ENCODE results near the gene SIGLEC11.

DNA sequence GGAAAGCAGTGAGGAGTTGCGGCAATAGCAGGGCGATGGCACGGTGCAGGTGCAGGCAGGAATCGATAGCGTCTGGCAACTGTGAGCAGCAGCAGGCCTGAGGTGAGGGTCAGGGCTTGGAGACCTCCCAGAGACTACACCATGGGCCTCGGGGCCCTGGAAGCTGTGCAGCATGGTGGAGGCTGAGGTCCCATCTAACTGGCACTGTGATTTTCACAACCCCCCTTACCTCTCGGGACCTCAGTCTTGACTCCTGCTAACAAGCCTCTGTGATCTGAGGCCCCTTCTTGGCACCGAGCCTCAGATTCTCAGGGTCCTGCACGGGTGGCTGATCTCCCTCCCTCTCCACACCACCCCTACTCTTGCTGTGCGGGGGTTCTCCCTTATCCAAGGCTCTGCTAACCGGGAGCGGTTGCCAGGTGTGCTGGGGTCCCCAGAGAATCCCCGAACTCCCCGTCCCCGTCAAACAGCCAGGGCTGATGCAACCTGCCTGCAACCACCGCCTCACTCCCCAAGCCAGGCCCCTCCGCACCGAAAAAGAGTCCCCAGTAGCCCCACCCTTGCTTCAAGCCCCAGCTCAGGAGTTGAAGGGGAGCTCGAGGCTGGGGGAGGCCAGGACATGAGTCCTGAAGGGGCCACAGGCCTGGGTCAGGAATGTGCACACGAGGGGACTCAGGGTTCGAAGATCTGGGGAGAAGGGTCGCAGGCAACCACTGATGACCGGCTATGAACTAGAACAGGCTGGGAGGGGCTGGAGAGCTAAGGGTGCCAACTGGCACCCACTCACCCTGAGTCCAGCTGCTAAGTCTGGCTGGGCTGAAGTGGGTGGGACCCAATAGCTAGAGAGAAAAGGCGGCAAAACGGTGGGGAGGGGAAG, 36.7 kb downstream of the SIGLEC11 start:
- TF ChIP-seq, protein P1, sequence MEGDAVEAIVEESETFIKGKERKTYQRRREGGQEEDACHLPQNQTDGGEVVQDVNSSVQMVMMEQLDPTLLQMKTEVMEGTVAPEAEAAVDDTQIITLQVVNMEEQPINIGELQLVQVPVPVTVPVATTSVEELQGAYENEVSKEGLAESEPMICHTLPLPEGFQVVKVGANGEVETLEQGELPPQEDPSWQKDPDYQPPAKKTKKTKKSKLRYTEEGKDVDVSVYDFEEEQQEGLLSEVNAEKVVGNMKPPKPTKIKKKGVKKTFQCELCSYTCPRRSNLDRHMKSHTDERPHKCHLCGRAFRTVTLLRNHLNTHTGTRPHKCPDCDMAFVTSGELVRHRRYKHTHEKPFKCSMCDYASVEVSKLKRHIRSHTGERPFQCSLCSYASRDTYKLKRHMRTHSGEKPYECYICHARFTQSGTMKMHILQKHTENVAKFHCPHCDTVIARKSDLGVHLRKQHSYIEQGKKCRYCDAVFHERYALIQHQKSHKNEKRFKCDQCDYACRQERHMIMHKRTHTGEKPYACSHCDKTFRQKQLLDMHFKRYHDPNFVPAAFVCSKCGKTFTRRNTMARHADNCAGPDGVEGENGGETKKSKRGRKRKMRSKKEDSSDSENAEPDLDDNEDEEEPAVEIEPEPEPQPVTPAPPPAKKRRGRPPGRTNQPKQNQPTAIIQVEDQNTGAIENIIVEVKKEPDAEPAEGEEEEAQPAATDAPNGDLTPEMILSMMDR (conservative IDR thresholded peaks at IDR 0.05; ENCODE audit: low read depth, low read length), result no peak
- TF ChIP-seq EZH2 (IDR thresholded peaks at IDR 0.05; ENCODE audit: borderline replicate concordance, low read depth, low read length, poor library complexity, severe bottlenecking), result no peak
